Transverse colon (tissue), 4 donors: ENCODE results near the gene ADCY1.

Source experiments
- POLR2AphosphoS5 ChIP-seq, 3 donors: sonication (generic); formaldehyde crosslinking; IDR thresholded peaks; one replicate each; pipeline ENCODE4 v1.6.1; 2016; ENCODE audit warnings: antibody characterized with exemption in 3 of 3
- TF ChIP-seq, protein P1 (sequence below), 5 experiments: fragments of 200-600 bp in 3 of 5; fragments of 450-650 bp in 2 of 5; sonication (generic) in 3 of 5; IDR thresholded peaks; 1 replicate in 2 of 5; 2 replicates in 3 of 5; pipeline ENCODE4 v1.5.1; 2016 to 2017; ENCODE audit warnings: antibody characterized with exemption in 5 of 5, inconsistent platforms in 3 of 5, mild to moderate bottlenecking in 2 of 5, moderate library complexity in 1 of 5

DNA sequence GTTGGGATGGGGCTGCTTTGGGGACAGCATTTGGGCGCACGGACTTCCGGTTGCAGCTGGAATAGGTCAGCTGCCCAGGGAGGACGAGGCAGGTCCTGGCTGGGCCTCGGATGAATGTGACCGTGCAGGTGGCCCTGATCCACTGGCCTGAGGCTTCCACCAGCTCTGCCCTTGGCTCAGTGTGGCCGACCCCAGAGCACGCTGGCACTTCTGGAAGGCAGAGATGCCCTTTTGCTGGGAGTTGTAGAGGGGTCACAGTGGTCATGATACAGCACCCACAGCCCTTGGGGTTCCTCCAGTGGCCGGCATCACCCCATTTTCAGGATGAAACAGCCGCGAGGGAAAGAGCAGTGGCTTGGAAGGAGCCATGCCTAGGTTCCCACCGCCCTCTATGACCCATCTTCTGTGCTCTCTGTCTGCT, 19.0 kb downstream of the ADCY1 start:
- TF ChIP-seq, protein P1, sequence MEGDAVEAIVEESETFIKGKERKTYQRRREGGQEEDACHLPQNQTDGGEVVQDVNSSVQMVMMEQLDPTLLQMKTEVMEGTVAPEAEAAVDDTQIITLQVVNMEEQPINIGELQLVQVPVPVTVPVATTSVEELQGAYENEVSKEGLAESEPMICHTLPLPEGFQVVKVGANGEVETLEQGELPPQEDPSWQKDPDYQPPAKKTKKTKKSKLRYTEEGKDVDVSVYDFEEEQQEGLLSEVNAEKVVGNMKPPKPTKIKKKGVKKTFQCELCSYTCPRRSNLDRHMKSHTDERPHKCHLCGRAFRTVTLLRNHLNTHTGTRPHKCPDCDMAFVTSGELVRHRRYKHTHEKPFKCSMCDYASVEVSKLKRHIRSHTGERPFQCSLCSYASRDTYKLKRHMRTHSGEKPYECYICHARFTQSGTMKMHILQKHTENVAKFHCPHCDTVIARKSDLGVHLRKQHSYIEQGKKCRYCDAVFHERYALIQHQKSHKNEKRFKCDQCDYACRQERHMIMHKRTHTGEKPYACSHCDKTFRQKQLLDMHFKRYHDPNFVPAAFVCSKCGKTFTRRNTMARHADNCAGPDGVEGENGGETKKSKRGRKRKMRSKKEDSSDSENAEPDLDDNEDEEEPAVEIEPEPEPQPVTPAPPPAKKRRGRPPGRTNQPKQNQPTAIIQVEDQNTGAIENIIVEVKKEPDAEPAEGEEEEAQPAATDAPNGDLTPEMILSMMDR (IDR thresholded peaks at IDR 0.05), result no peak
- TF ChIP-seq POLR2AphosphoS5 (IDR thresholded peaks at IDR 0.05), result no peak
